AG09309 (cell line): Measurements from ENCODE around the gene NTNG2.

Experiments used
- DNase-seq: peaks from one replicate; pipeline ENCODE4 v3.0.0-alpha.2; 2010; ENCODE audit warnings: low read depth
- H3K4me3 ChIP-seq: 2 replicates; pipeline ENCODE4 v1.5.1; 2011; ENCODE audit warnings: mild to moderate bottlenecking, low read depth, low read length, moderate library complexity; ENCODE audit not compliant: control insufficient read depth
- TF ChIP-seq, protein P1 (sequence below): IDR thresholded peaks from 2 replicates; pipeline ENCODE4 v1.5.1; 2011; ENCODE audit warnings: mild to moderate bottlenecking, low read depth, low read length, inconsistent platforms; ENCODE audit not compliant: insufficient read depth, control insufficient read depth; ENCODE audit errors: missing control alignments

NTNG2 gene

DNA sequence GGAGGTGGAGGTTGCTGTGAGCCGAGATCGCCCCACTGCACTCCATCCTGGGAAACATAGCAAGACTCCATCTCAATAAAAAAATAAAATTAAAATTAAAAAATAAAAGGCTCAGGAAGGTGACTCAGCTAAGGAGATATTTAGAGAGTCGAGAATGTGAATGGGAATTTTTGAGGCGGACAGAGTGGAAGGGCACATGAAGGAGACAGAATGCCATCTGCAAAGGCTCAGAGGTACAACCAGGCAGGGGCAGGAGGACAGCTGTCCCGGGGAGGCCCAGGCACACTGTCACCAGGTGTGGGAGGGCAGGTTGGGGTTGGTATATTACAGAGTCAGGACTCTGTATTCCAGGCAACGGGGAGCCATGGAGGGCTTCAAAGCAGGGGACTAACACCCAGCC is 35.5 kb downstream of the NTNG2 start:
- TF ChIP-seq, protein P1, sequence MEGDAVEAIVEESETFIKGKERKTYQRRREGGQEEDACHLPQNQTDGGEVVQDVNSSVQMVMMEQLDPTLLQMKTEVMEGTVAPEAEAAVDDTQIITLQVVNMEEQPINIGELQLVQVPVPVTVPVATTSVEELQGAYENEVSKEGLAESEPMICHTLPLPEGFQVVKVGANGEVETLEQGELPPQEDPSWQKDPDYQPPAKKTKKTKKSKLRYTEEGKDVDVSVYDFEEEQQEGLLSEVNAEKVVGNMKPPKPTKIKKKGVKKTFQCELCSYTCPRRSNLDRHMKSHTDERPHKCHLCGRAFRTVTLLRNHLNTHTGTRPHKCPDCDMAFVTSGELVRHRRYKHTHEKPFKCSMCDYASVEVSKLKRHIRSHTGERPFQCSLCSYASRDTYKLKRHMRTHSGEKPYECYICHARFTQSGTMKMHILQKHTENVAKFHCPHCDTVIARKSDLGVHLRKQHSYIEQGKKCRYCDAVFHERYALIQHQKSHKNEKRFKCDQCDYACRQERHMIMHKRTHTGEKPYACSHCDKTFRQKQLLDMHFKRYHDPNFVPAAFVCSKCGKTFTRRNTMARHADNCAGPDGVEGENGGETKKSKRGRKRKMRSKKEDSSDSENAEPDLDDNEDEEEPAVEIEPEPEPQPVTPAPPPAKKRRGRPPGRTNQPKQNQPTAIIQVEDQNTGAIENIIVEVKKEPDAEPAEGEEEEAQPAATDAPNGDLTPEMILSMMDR = no peak
- no peak overlapping the region for H3K4me3 ChIP-seq

DNA sequence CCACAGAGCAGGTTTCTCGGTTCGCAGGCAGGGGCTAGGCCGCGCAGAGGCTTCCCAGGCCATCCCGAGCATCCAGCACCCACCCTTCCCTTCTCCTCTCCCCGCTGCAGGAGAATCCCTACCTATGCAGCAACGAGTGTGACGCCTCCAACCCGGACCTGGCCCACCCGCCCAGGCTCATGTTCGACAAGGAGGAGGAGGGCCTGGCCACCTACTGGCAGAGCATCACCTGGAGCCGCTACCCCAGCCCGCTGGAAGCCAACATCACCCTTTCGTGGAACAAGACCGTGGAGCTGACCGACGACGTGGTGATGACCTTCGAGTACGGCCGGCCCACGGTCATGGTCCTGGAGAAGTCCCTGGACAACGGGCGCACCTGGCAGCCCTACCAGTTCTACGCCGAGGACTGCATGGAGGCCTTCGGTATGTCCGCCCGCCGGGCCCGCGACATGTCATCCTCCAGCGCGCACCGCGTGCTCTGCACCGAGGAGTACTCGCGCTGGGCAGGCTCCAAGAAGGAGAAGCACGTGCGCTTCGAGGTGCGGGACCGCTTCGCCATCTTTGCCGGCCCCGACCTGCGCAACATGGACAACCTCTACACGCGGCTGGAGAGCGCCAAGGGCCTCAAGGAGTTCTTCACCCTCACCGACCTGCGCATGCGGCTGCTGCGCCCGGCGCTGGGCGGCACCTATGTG is 36.1 kb downstream of the NTNG2 start:
- no peak overlapping the region for H3K4me3 ChIP-seq
- no peak for DNase-seq
- TF ChIP-seq, protein P1 = no peak

More for the DNA sequence above, 35.5 kb downstream of the NTNG2 start:
- no peak for DNase-seq

DNA sequence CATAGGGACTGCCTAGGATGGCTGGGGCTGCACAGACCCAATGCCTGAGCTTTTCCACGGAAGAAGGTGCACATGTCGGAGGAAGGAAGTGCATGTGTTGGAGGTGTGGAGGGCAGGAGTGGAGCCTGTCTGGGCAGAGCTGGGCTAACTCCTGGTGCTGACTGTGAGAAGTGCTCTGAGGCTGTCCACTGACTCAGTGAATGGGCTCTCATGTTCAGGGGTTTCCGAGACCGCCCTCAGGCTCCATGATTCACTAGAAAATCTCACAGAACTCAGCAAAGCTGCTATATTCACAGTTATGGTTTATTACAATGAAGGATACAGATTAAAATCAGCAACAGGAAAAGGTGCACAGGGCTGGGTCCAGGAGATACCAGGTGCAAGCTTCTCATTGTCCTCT is 37.2 kb downstream of the NTNG2 start:
- DNase-seq = no peak
- TF ChIP-seq, protein P1 = no peak
- no peak overlapping the region for H3K4me3 ChIP-seq

DNA sequence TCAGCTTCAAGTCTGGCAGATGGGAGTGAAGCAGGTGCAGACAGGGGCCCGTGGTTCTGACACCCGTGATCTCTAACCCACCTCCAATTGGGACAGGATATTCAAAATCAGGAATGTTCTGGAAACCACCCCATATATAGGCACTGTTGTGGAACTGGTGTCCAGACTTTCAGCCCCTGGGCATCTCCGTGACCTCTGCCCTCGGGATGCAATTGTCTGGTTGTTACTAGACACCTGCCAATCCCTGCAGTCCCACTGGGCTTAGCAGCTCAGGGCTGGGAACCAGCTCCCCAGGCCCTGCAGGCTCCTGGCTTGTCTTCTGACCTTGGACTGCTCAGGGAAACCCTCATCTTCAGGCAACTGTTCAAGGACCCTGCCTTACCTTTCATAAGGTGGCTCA is 38.8 kb downstream of the NTNG2 start:
- H3K4me3 ChIP-seq = no peak overlapping the region
- no peak for DNase-seq
- TF ChIP-seq, protein P1 = no peak

DNA sequence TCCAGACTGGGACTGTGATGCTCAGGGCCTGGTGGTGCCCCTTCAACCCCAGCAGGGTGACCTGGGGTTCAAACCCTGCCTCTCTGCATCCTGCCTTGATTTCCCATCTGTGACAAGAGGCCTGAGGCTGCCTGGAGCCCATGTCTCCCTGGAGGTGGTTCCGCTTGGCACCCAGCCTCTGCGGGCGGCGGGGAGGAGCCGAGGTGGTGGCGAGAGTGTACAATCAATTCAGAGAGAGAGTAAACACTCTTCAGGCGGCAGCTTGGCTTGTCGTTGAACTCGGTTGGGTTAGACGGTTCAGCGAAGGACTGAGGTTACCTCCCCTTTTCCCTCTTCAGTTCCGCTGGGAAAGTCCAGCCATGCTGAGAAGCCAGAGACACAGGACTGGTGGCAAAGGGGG is 39.3 kb downstream of the NTNG2 start:
- no peak for DNase-seq
- no peak overlapping the region for H3K4me3 ChIP-seq
- TF ChIP-seq, protein P1 = no peak

DNA sequence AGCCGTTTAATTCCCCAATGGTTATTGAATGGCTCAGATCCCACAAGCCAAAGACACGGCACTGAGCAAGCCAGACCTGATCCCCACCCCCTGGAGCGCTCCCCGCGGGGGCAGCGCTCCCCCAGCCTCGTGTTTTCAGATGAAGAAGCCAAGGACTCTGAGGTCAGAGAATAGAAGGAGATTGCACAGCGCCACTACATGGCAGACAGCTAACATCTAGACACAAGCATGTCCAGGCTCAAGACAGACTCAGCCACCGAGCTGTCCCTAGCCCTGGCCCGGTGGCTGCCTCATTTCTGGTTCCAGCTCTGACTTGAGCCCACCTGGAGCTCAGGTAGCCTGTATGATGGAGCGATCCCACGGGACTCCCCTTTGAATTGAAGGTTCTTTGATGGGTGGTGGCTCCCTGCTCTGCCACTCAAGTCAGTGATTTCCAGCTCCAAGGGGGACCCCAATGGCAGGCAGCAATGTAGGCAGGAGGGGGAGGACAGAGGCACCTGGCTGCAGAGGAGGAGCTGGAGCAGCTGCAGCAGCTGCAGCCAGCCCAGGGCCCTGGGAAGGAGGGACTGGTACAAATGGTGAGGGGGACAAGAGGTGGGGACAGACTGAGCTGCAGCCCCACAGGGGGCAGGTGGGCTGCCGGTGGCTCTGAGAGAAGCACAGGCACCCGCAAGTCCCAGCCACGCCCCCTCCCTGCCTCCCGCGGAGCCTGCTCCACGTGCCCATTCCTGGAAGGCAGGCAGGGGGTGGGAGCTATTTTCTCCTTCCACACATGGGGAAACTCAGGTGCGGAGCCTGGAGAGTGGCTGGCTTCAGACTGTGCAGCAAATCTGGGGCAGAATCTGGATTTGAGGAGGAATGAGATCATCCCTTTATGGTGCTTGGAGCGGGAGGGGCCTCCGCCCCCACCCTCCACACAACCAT is 40.2 kb downstream of the NTNG2 start:
- TF ChIP-seq, protein P1 = no peak
- no peak for DNase-seq

More for the DNA sequence above, 40.2 kb downstream of the NTNG2 start:
- no peak overlapping the region for H3K4me3 ChIP-seq
